Ovary (tissue), 9 donors: ENCODE measurements around the gene DLEC1. TPM values are rescaled to one million over a fixed set of nuclear protein-coding genes. Genes with fewer than 3 reads are reported as not detected.

Experiments
- DNase-seq, 5 donors: peaks; one replicate each; pipeline ENCODE4 v3.0.0-alpha.2; 2019 to 2020
- H3K27ac ChIP-seq, 2 donors: fragments of 200-600 bp; one replicate each; pipeline versions ENCODE4 v1.5.1 to v1.8.0; 2019 to 2022
- H3K27me3 ChIP-seq: fragments of 200-600 bp; one replicate; pipeline ENCODE4 v1.8.0; 2022
- H3K36me3 ChIP-seq: fragments of 200-600 bp; sonication (generic); one replicate; pipeline ENCODE4 v1.5.1; 2019
- H3K4me1 ChIP-seq: one replicate; pipeline ENCODE4 v1.8.1; 2013; ENCODE audit warnings: mild to moderate bottlenecking, moderate library complexity; ENCODE audit not compliant: insufficient read depth
- H3K4me3 ChIP-seq: fragments of 200-600 bp; sonication (generic); one replicate; pipeline ENCODE4 v1.5.1; 2017
- H3K9me3 ChIP-seq, 2 donors: fragments of 200-600 bp in 1 of 2; sonication (generic) in 1 of 2; one replicate each; pipeline versions ENCODE4 v1.5.1 to v1.8.1; 2013 to 2019; ENCODE audit warnings: mild to moderate bottlenecking in 1 of 2, moderate library complexity in 1 of 2
- EP300 ChIP-seq: sonication (generic); formaldehyde crosslinking; IDR thresholded peaks from one replicate; pipeline ENCODE4 v1.6.1; 2017; ENCODE audit warnings: antibody characterized with exemption
- POLR2A ChIP-seq: fragments of 450-650 bp; IDR thresholded peaks from one replicate; pipeline ENCODE4 v1.6.1; 2017; ENCODE audit warnings: antibody characterized with exemption, mild to moderate bottlenecking, moderate library complexity
- WGBS, 3 donors: extraction: QIAGEN DNeasy Blood & Tissue Kit in 1 of 3; methylation state at CpG; one replicate each; pipeline versions ENCODE4 v1.1.5 to v1.1.7; 2013 to 2017; 5-methylcytosine and 5-hydroxymethylcytosine counted together
- intact Hi-C, 4 donors: fragments of 100-400 bp; cut with DNase I; formaldehyde crosslinking; loops; one replicate each; pipeline versions ENCODE4 v1.11.0 to v1.15.1; 2022 to 2023
- polyA plus RNA-seq, 2 donors: library from polyadenylated mRNA; stranded (reverse); fragments of 200-250 nt in 1 of 2; fragments of 350-450 nt in 1 of 2; fragmentation: Illumina TruSeq in 1 of 2; extraction: RNeasy Lipid Tissue Mini Kit (QIAGEN cat#74804) in 1 of 2; gene quantifications; one replicate each; pipeline ENCODE4 v1.2.3, GENCODE V29; 2013 to 2014
- total RNA-seq, 7 donors: library from RNA; depleted of rRNA in 2 of 7; stranded (reverse); fragments of >200 nt in 2 of 7; fragmentation: NEBNext Ultra II Directional in 3 of 7; extraction: Animal tissue kit (Norgen Biotek cat#: 25700) in 3 of 7; gene quantifications; one replicate each; pipeline versions ENCODE4 v1.1.0 to v1.2.4, GENCODE V29; 2016 to 2023
- TF ChIP-seq, protein P1 (sequence below), 3 donors: fragments of 450-650 bp in 2 of 3; fragments of 200-600 bp in 1 of 3; IDR thresholded peaks; one replicate each; pipeline versions ENCODE4 v1.5.1 to v1.8.0; 2016 to 2022; ENCODE audit warnings: antibody characterized with exemption in 3 of 3, mild to moderate bottlenecking in 1 of 3
- donor health status: DM: no; HTN: no; CAD: no; lungs with moderate emphysema.
- donor health status: DM: no; HTN: no; CAD: no.
- donor health status: Bipolar disorder and iron deficiency.
- donor health status: DM: yes; HTN: yes; CAD: no.
- donor health status: DM: no; HTN: no; CAD: no.
- donor health status: DM: yes; HTN: yes; CAD: no.

The DLEC1 gene
- total and polyA plus RNA-seq, 9 donors: 0.93 to 23.8 (median 3.0) TPM

DNA sequence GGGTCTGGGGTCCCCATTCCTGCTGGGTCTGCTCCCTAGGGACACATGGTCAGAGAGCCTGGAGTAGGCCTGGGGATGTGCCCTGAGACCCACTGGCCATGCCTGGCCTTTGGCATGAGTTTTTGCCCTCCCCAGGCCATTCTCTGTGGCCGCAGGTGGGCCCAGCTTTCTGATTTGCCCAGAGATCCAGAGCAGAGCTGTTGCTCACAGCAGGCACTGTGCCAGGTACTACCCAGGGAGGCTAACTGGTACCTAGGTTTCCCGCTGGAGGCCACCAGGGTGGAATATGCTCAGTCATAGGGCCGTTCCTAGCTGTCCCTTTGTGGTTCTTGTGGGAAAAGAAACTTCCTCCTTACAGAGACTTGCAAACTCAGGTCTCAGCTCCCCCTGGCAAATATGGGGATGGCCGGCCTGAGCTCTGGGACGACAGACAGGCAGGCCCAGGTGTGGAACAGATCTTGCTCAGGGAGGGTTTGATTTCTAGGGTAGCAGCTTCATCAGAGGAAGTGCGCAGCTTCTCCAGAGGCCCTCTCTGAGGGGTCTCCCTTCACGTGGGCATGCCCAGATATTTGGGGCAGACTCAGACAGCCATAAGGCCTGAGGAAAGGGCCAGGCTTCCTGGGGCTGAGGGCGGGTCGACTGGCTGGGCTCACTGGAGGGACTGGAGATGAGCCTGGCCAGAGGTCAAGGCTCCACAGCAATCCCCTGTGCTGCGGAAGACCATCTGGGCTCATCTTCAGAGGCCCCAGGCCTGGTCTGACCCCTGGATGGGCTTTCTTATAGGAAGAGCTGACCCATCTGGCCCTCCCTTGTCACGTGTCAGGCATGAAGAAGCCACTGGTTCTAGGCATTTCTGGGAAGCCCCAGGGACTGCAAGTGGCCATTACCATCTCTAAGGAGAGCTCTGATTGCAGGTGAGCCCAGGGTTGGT is 69.9 kb downstream of the DLEC1 start:
- Histone ChIP-seq H3K27ac (no peak overlapping the region), H3K36me3 (no peaks in the 10 kb centered on the region), H3K4me1 (no peaks in the 10 kb centered on the region), H3K9me3 (no peaks in the 10 kb centered on the region), H3K27me3 (no peaks in the 10 kb centered on the region), H3K4me3 (no peak overlapping the region)
- intact Hi-C loops: no loop called here
- TF ChIP-seq POLR2A: no peak
- DNase-seq: no peak
- 83 to 86% (median 86%) methylated on average over 11 of the region's 11 CpGs for WGBS, 3 donors

DNA sequence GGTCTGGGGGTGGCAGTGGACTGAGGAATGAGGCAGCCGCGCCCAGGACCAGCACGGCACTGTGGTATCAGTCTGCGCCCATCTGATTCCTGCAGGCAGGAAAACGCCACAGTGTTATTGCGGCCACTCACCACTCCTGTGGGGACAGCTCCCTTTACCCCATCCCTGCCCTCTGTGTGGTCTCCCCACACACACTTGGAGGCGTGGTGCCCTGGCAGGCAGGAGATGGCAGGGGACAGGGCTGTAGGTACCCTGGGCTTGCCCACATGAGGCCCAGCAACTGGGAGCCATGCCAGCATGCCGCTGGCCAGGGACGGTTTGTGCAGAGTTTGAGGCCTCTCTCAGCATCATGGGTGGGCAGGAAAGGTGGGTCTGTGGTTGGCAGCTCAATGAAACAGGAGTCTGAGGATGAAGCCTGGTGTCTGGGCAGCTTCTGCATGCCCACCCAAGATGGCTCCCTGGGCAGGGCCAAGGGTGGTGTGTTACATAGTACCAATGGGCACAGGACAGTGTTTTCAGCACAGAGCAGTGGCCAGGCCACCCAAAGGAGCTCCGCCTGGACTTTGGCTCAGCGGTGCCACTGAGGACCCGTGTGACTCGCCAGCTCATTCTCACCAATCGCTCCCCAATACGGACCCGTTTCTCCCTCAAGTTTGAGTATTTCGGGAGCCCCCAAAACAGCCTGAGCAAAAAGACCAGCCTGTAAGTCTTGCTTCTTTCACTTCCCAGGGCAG is 70.7 kb downstream of the DLEC1 start:
- Histone ChIP-seq H3K27me3 (no peaks in the 10 kb centered on the region), H3K36me3 (no peaks in the 10 kb centered on the region), H3K4me1 (no peaks in the 10 kb centered on the region), H3K9me3 (no peaks in the 10 kb centered on the region), H3K27ac (no peak overlapping the region), H3K4me3 (no peak overlapping the region)
- WGBS, 3 donors: 89 to 94% (median 94%) methylated on average over 17 of the region's 17 CpGs
- intact Hi-C loops: loop anchor here in 2 of 4 donors (10.0 kb wide), 2 partner anchors 235 to 365 kb away; partner anchors contain the start of gene XYLB (in 1 of the 2)
- DNase-seq: no peak
- TF ChIP-seq, protein P1, sequence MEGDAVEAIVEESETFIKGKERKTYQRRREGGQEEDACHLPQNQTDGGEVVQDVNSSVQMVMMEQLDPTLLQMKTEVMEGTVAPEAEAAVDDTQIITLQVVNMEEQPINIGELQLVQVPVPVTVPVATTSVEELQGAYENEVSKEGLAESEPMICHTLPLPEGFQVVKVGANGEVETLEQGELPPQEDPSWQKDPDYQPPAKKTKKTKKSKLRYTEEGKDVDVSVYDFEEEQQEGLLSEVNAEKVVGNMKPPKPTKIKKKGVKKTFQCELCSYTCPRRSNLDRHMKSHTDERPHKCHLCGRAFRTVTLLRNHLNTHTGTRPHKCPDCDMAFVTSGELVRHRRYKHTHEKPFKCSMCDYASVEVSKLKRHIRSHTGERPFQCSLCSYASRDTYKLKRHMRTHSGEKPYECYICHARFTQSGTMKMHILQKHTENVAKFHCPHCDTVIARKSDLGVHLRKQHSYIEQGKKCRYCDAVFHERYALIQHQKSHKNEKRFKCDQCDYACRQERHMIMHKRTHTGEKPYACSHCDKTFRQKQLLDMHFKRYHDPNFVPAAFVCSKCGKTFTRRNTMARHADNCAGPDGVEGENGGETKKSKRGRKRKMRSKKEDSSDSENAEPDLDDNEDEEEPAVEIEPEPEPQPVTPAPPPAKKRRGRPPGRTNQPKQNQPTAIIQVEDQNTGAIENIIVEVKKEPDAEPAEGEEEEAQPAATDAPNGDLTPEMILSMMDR (IDR thresholded peaks at IDR 0.05): no peak

DNA sequence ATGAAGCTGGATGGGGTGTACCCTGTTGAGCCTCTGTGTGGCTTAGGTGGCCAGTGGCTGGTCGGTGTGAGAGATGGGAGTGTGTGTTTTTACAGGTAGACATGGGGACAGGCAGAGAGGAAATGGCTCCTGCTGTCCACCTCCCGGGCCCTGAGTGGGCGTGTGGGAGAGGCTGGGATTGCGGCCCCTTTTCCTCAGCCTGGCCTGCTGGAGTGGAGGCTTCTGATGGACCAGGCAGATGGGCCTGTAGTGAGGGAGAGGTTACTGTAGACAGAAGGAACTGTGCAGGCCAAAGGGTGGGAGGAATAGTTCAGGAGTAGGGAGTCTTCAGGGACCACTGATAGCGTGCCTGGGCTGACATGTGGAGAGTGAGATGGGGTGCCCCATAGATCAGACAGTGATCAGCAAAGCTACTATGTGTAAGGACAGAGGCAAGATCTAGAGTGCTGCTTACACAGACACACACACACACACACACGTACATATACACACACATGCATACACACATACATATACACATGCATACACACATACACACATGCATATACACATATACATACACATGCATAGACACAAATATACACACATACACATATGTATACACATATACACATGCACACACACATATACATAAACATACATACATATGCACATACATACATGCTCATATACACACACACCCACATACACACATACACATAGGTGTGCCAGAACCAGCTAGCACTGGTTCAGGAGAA is 71.5 kb downstream of the DLEC1 start:
- Histone ChIP-seq H3K27me3 (no peaks in the 10 kb centered on the region), H3K4me3 (no peak overlapping the region), H3K36me3 (no peaks in the 10 kb centered on the region), H3K4me1 (no peaks in the 10 kb centered on the region), H3K9me3 (no peaks in the 10 kb centered on the region), H3K27ac (no peak overlapping the region)
- TF ChIP-seq POLR2A (no peak), EP300 (no peak)
- TF ChIP-seq, protein P1 (IDR thresholded peaks at IDR 0.05): no peak
- DNase-seq: no peak
- intact Hi-C loops: loop anchor here in 2 of 4 donors (10.0 kb wide), 2 partner anchors 234 to 364 kb away; partner anchors contain the start of gene XYLB (in 1 of the 2)
- 82 to 86% (median 82%) methylated on average over 6 of the region's 6 CpGs for WGBS, 3 donors

DNA sequence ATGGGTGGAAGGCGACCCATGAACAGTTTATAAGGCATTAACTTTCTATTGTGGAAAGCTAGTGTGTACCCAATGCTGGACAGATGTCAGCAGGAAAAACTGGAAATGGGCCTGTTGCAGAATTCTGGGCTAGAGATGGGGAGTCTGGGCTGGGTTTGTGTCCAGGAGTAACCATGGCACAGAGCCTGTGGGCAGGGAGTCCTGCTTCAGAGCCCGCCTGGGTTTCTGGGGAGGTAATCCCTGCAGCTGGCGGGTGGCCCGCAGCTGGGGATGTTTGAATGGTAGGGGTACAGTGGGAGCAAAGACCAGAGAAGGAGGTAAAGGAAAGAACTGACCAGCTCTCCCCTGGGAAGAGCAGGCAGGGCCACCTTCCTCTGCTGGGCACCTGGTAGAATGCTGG is 72.2 kb downstream of the DLEC1 start:
- H3K4me1 ChIP-seq: no peaks in the 10 kb centered on the region
- no peak for DNase-seq
- no peak overlapping the region for H3K27ac ChIP-seq
- TF ChIP-seq EP300 (no peak), POLR2A (no peak)
- TF ChIP-seq, protein P1 (IDR thresholded peaks at IDR 0.05): no peak
- no peaks in the 10 kb centered on the region for H3K27me3 ChIP-seq
- intact Hi-C loops: loop anchor here in 2 of 4 donors (10.0 kb wide), 2 partner anchors 234 to 364 kb away; partner anchors contain the start of gene XYLB (in 1 of the 2)
- 93 to 96% (median 96%) methylated on average over 4 of the region's 4 CpGs for WGBS, 3 donors
- H3K36me3 ChIP-seq: no peaks in the 10 kb centered on the region
- no peak overlapping the region for H3K4me3 ChIP-seq
- no peaks in the 10 kb centered on the region for H3K9me3 ChIP-seq
